Endothelial cell of umbilical vein (primary cell): ENCODE results near the gene AFF4.

Experiments
- EZH2 ChIP-seq: IDR thresholded peaks from 2 replicates; pipeline ENCODE4 v1.6.1; 2012; ENCODE audit warnings: borderline replicate concordance, low read depth, mild to moderate bottlenecking, moderate library complexity, low read length, inconsistent platforms; ENCODE audit not compliant: severe bottlenecking
- POLR2A ChIP-seq: IDR thresholded peaks from 2 replicates; pipeline ENCODE4 v1.6.1; 2012; ENCODE audit warnings: low read depth, mild to moderate bottlenecking, control low read depth, low read length
- TF ChIP-seq, protein P1 (sequence below), 2 donors: IDR thresholded peaks; 1 replicate in 1 of 2; 2 replicates in 1 of 2; pipeline ENCODE4 v1.5.1; 2011; ENCODE audit warnings: low read length in 2 of 2, mild to moderate bottlenecking in 2 of 2, moderate library complexity in 2 of 2, control low read depth in 1 of 2, inconsistent platforms in 1 of 2, low read depth in 1 of 2; ENCODE audit not compliant: insufficient read depth in 1 of 2; ENCODE audit errors: extremely low read depth in 1 of 2

DNA sequence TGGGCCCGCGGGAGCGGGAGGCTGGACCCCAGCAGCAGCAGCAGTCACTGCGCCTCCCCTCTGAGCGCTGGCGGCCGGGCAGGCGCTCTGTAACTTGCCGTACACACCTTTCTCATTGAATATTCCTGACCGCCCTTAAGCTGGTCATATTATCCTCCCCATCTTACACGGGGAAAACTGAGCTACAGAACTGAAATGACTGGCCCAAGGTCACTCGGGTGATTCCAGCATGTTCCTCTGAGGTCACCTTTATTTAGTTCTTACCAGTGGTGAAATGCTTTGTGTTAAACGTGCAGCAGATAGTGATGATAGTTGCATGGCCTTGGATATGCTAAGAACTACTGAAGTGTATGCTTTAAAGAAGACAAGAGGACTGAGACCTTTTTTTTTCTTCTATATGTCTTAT lies 96.4 kb downstream of the AFF4 start:
- TF ChIP-seq, protein P1, sequence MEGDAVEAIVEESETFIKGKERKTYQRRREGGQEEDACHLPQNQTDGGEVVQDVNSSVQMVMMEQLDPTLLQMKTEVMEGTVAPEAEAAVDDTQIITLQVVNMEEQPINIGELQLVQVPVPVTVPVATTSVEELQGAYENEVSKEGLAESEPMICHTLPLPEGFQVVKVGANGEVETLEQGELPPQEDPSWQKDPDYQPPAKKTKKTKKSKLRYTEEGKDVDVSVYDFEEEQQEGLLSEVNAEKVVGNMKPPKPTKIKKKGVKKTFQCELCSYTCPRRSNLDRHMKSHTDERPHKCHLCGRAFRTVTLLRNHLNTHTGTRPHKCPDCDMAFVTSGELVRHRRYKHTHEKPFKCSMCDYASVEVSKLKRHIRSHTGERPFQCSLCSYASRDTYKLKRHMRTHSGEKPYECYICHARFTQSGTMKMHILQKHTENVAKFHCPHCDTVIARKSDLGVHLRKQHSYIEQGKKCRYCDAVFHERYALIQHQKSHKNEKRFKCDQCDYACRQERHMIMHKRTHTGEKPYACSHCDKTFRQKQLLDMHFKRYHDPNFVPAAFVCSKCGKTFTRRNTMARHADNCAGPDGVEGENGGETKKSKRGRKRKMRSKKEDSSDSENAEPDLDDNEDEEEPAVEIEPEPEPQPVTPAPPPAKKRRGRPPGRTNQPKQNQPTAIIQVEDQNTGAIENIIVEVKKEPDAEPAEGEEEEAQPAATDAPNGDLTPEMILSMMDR (IDR thresholded peaks at IDR 0.05; ENCODE audit: extremely low read depth in 1 of 2, insufficient read depth in 1 of 2, low read depth in 1 of 2, low read length in 2 of 2) = no peak
- TF ChIP-seq EZH2 (no peak), POLR2A (no peak)
